Liver (tissue), 9 donors: ENCODE data around the gene CACNA1C. TPM values are rescaled to one million over a fixed set of nuclear protein-coding genes. Genes with fewer than 3 reads are reported as not detected.

Source experiments
- DNase-seq: peaks from one replicate; pipeline ENCODE4 v3.0.0-alpha.2; 2017; ENCODE audit warnings: low spot score
- H3K27ac ChIP-seq, 2 donors: one replicate each; pipeline ENCODE4 v1.7.0; 2013; ENCODE audit warnings: inconsistent platforms in 2 of 2, low read length in 2 of 2, control low read depth in 1 of 2, low read depth in 1 of 2, mild to moderate bottlenecking in 1 of 2
- H3K27me3 ChIP-seq, 4 donors: one replicate each; pipeline versions ENCODE4 v1.6.1 to v1.7.0; 2013; ENCODE audit warnings: low read length in 3 of 4, inconsistent platforms in 1 of 4, mild to moderate bottlenecking in 1 of 4, moderate library complexity in 1 of 4; ENCODE audit not compliant: control insufficient read depth in 4 of 4, insufficient read depth in 4 of 4
- H3K36me3 ChIP-seq, 4 donors: one replicate each; pipeline versions ENCODE4 v1.6.1 to v1.7.0; 2013; ENCODE audit warnings: low read length in 3 of 4, mild to moderate bottlenecking in 3 of 4, low read depth in 1 of 4, moderate library complexity in 1 of 4; ENCODE audit not compliant: control insufficient read depth in 4 of 4, insufficient read depth in 3 of 4
- H3K4me1 ChIP-seq, 4 donors: one replicate each; pipeline versions ENCODE4 v1.6.1 to v1.7.0; 2013; ENCODE audit warnings: low read length in 3 of 4, mild to moderate bottlenecking in 3 of 4, moderate library complexity in 1 of 4; ENCODE audit not compliant: control insufficient read depth in 4 of 4, insufficient read depth in 4 of 4
- H3K4me3 ChIP-seq, 3 donors: one replicate each; pipeline versions ENCODE4 v1.6.1 to v1.7.0; 2013; ENCODE audit warnings: low read length in 3 of 3, control low read depth in 1 of 3, low read depth in 1 of 3, mild to moderate bottlenecking in 1 of 3
- H3K9ac ChIP-seq, 2 donors: one replicate each; pipeline ENCODE4 v1.7.0; 2013; ENCODE audit warnings: low read length in 2 of 2, mild to moderate bottlenecking in 2 of 2, moderate library complexity in 2 of 2, control low read depth in 1 of 2, low read depth in 1 of 2
- H3K9me3 ChIP-seq, 4 donors: one replicate each; pipeline versions ENCODE4 v1.6.1 to v1.7.0; 2013; ENCODE audit warnings: low read length in 3 of 4; ENCODE audit not compliant: control insufficient read depth in 4 of 4
- GABPA ChIP-seq, 2 donors: IDR thresholded peaks in 1 of 2; conservative IDR thresholded peaks in 1 of 2; 2 replicates each; pipeline ENCODE4 v1.6.1; 2016; ENCODE audit warnings: antibody characterized with exemption in 2 of 2, mild to moderate bottlenecking in 1 of 2, moderate library complexity in 1 of 2
- HNF4G ChIP-seq: IDR thresholded peaks from 2 replicates; pipeline ENCODE4 v1.6.1; 2016; ENCODE audit warnings: antibody characterized with exemption
- MAX ChIP-seq: IDR thresholded peaks from 2 replicates; pipeline ENCODE4 v1.6.1; 2016; ENCODE audit warnings: antibody characterized with exemption
- NR2F2 ChIP-seq: IDR thresholded peaks from 2 replicates; pipeline ENCODE4 v1.6.1; 2016; ENCODE audit warnings: antibody characterized with exemption
- REST ChIP-seq: IDR thresholded peaks from 2 replicates; pipeline ENCODE4 v1.6.1; 2016; ENCODE audit warnings: antibody characterized with exemption, mild to moderate bottlenecking
- RXRA ChIP-seq, 2 donors: IDR thresholded peaks; 2 replicates each; pipeline ENCODE4 v1.6.1; 2017 to 2018; ENCODE audit warnings: antibody characterized with exemption in 2 of 2, mild to moderate bottlenecking in 1 of 2
- SP1 ChIP-seq: IDR thresholded peaks from 2 replicates; pipeline ENCODE4 v1.6.1; 2018; ENCODE audit warnings: antibody characterized with exemption, mild to moderate bottlenecking
- TAF1 ChIP-seq: conservative IDR thresholded peaks from 2 replicates; pipeline ENCODE4 v1.6.1; 2016; ENCODE audit warnings: antibody characterized with exemption, mild to moderate bottlenecking
- YY1 ChIP-seq: IDR thresholded peaks from 2 replicates; pipeline ENCODE4 v1.6.1; 2016; ENCODE audit warnings: antibody characterized with exemption, mild to moderate bottlenecking
- WGBS: extraction: QIAGEN DNeasy Blood & Tissue Kit; methylation state at CpG from one replicate; pipeline ENCODE4 v1.1.7; 2013; 5-methylcytosine and 5-hydroxymethylcytosine counted together
- polyA plus RNA-seq, 2 donors: library from polyadenylated mRNA; stranded (reverse) in 1 of 2; unstranded in 1 of 2; fragments of 200-250 nt in 1 of 2; fragments of >200 nt in 1 of 2; fragmentation: Nextera tagmentation in 1 of 2; extraction: Ambion mirVana in 1 of 2; gene quantifications; one replicate each; pipeline versions ENCODE4 v1.2.1 to v1.2.3, GENCODE V29; 2013 to 2015
- total RNA-seq, 2 donors: library from RNA; depleted of rRNA; stranded (reverse); fragments of >200 nt; gene quantifications; one replicate each; pipeline ENCODE4 v1.2.3, GENCODE V29; 2014
- TF ChIP-seq, protein P1 (sequence below): fragments of 150-350 bp; IDR thresholded peaks from 2 replicates; pipeline ENCODE4 v1.5.1; 2017; ENCODE audit warnings: improper control_type of control experiment, low read depth, low read length; ENCODE audit not compliant: missing input control
- TF ChIP-seq, protein P2 (sequence below): IDR thresholded peaks from 2 replicates; pipeline ENCODE4 v1.6.1; 2016; ENCODE audit warnings: antibody characterized with exemption
- donor health status: healthy.
- donor health status: healthy.
- donor health status: healthy.
- donor health status: healthy.
- donor health status: healthy.

CACNA1C gene
- total and polyA plus RNA-seq, 4 donors = 0.23 to 1.9 (median 0.41) TPM

- TF ChIP-seq, protein P1, sequence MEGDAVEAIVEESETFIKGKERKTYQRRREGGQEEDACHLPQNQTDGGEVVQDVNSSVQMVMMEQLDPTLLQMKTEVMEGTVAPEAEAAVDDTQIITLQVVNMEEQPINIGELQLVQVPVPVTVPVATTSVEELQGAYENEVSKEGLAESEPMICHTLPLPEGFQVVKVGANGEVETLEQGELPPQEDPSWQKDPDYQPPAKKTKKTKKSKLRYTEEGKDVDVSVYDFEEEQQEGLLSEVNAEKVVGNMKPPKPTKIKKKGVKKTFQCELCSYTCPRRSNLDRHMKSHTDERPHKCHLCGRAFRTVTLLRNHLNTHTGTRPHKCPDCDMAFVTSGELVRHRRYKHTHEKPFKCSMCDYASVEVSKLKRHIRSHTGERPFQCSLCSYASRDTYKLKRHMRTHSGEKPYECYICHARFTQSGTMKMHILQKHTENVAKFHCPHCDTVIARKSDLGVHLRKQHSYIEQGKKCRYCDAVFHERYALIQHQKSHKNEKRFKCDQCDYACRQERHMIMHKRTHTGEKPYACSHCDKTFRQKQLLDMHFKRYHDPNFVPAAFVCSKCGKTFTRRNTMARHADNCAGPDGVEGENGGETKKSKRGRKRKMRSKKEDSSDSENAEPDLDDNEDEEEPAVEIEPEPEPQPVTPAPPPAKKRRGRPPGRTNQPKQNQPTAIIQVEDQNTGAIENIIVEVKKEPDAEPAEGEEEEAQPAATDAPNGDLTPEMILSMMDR = no peak
- TF ChIP-seq TAF1 = no peak
- no peak for TF ChIP-seq HNF4G
- no peak for TF ChIP-seq YY1
Measured at GRCh38 chr12:2027351-2027750, 25.4 kb upstream of the CACNA1C start (continued).

DNA sequence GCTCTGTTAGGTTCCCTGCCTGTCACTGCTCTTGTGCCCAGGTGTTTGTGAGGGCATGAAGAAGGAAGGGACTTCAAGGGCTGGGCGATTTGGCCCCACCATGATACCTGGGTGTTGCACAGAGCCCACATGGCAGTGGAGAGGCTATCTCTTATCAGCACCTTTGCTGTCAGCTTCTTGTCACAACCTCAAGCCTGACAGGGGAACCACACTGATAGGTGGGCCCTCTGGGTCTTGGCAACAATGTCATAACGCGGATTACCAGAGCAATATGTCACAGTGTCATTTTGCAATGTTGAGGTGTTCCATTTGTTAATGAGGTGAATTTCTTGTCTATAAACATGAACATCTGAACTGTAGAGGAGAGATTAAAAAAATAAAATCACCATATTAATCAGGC lies 22.9 kb upstream of the CACNA1C start:
- H3K9me3 ChIP-seq = no peaks in the 10 kb centered on the region
- TF ChIP-seq, protein P2, sequence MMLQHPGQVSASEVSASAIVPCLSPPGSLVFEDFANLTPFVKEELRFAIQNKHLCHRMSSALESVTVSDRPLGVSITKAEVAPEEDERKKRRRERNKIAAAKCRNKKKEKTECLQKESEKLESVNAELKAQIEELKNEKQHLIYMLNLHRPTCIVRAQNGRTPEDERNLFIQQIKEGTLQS = no peak
- TF ChIP-seq NR2F2 = no peak
- TF ChIP-seq SP1 = no peak
- no peak for TF ChIP-seq GABPA (IDR thresholded peaks at IDR 0.05 in 1 of 2, conservative IDR thresholded peaks at IDR 0.05 in 1 of 2)
- no peak for TF ChIP-seq RXRA (IDR thresholded peaks at IDR 0.05)
- no peak for TF ChIP-seq REST
- no peak for TF ChIP-seq HNF4G
- TF ChIP-seq MAX = no peak
- peaks cover 0 to 4% (median 2%) of the 10 kb centered on the region in 4 donors for H3K4me1 ChIP-seq
- no peak for DNase-seq
- WGBS = 93% methylated on average over 3 of the region's 3 CpGs
- no peaks in the 10 kb centered on the region for H3K36me3 ChIP-seq
- H3K27ac ChIP-seq = no peak overlapping the region
- no peaks in the 10 kb centered on the region for H3K27me3 ChIP-seq
- H3K4me3 ChIP-seq = no peak overlapping the region
- H3K9ac ChIP-seq = no peak overlapping the region

GRCh38 chr12:2032506-2032905 lies 20.3 kb upstream of the CACNA1C start:
- TF ChIP-seq, protein P1 = no peak
- H3K4me1 ChIP-seq = peaks cover 0 to 10% (median 6%) of the 10 kb centered on the region in 4 donors
- no peak overlapping the region for H3K4me3 ChIP-seq
- H3K9me3 ChIP-seq = no peaks in the 10 kb centered on the region
- H3K27ac ChIP-seq = no peak overlapping the region
- 87% methylated on average over 8 of the region's 8 CpGs for WGBS
- DNase-seq = no peak
- H3K36me3 ChIP-seq = no peaks in the 10 kb centered on the region
- no peaks in the 10 kb centered on the region for H3K27me3 ChIP-seq
- H3K9ac ChIP-seq = no peak overlapping the region
